Cortex of kidney (tissue), 1 donor: Measurements from ENCODE around the gene SPRYD4.

Experiments used
- DNase-seq: peaks from one replicate; lab custom pipeline; 2025; lab: John Stamatoyannopoulos, UW

Gene SPRYD4

DNA sequence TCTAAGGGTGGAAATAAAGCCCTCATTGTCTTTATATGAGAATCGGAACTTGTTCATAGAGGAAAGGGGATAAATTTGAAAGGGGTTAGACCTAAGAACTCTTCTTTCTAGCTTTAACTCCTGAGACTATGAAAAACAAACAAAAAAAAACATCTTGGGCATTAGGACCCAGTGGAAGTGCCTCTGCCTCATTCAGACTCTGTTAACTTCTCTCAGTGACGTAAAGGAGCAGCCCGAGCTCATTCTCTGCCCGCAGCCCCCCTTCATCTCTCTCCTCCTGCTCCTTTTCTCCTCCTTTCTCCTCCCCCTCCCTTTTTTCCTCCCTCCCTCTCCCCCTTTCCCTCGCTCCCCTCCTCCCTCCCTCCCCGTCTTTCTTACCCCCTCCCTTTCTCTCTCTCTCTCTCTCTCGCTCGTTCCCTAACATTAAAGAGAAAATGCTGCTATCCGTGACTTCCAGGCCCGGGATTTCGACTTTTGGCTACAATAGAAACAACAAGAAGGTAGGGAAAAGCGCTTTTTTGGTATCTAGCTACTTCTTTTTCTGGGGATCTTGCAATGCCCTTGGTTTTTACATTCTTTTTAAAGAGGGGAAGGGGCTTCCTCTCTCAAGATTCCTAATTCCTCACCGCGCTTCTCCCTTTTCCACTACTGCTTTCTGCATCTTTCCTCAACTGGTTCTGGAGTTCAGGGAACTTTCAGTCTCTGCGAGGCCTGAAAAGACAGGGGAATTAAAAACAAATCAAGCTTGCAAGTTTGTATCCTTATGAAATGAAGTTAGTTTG lies 53.4 kb downstream of the SPRYD4 start, which contains the start of gene RBMS2:
Gene RBMS2, plus strand, starts transcription at position 231 of the 782 bp plus-strand sequence. Its CDS starts 204 bp downstream, at position 435.
- no peak for DNase-seq

DNA sequence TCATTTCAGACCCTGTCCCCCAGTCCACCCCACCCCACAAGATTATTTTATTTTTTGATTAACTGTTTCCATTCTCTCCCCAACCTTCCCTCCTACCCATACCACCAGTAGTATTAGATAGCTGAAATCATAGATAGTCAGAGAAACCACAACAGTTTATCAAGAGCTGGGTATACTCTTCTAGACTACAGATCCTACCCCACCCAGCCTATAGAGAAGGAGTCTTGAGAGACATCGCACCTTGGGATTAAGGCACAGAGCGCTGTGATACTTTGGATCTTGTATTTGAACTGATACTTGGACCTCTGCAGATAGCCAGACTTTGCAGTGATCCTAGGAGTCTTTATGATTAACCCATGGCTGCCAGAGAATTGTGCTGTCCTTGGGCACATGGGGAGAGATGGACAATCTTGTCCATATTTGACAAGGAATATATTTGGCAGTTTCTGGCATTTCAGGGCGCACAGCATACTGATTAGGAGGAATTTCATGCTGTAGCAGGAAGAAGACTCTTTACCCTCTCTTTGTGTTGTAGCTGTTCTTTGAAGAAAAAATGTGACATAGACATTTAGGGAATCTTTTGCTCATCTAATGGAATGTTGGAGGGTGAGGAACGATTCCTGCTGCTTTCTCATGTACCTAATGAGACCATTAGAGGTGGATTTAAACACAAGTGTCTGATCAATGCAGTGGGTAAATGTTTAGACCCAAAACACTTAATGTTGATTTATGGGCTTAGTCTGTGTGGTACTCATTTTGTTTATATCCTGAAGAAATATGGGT lies 54.2 kb downstream of the SPRYD4 start:
- no peak for DNase-seq

DNA sequence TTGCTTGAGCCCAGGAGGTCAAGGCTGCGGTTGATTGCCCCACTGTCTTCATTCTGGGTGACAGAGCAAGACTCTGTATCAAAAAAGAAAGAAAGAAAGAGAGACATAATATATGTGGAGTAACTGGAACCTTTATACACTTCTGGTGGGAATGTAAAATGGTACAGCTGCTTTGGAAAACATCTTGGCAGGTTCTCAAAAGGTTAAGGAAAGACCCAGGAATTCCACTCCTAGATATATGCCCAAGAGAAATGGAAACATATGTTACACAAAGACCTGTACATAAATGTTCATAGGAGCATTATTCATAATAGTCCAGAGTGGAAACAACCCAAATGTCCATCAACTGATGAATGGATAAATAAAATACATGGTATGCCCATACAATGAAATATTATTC lies 60.5 kb downstream of the SPRYD4 start:
- no peak for DNase-seq
